PC-9 (cell line): ENCODE results near the gene EHMT1. TPM values are rescaled to one million over a fixed set of nuclear protein-coding genes. Genes with fewer than 3 reads are reported as not detected.

Experiments
- BruUV-seq: library from RNA; stranded (reverse); fragments of 400-500 nt; replicated peaks from 2 replicates; lab custom pipeline; 2021; lab: Mats Ljungman, UMichigan
- CTCF ChIA-PET: fragments of 300-600 bp; sonication (Branson Sonifier 250); formaldehyde crosslinking; loops from one replicate; lab custom pipeline; 2022; ENCODE audit warnings: antibody characterized with exemption; lab: Charles Lee
- POLR2A ChIA-PET: fragments of 300-600 bp; sonication (Branson Sonifier 250); formaldehyde crosslinking; loops from one replicate; lab custom pipeline; 2022; ENCODE audit warnings: antibody characterized with exemption; ENCODE audit not compliant: unreplicated experiment; lab: Charles Lee
- DNase-seq, 2 experiments: peaks; one replicate each; pipeline versions ENCODE4 v3.0.0 to v3.0.0-alpha.2; 2015 to 2022; ENCODE audit warnings: mixed read lengths in 1 of 2
- H2AFZ ChIP-seq: fragments of 200-600 bp; sonication (generic); 2 replicates; pipeline ENCODE4 v1.8.1; 2017; ENCODE audit warnings: antibody characterized with exemption
- H3F3A ChIP-seq: fragments of 200-600 bp; sonication (generic); 2 replicates; pipeline ENCODE4 v1.8.1; 2017; ENCODE audit warnings: antibody characterized with exemption, mild to moderate bottlenecking, low read depth; ENCODE audit not compliant: insufficient read depth
- H3K27ac ChIP-seq: fragments of 200-600 bp; sonication (generic); 2 replicates; pipeline ENCODE4 v1.6.1; 2016; ENCODE audit warnings: mixed run types
- H3K27me3 ChIP-seq: fragments of 200-600 bp; sonication (generic); 2 replicates; pipeline ENCODE4 v1.6.1; 2016; ENCODE audit warnings: low read depth, mixed run types; ENCODE audit not compliant: insufficient read depth
- H3K36me3 ChIP-seq: fragments of 200-600 bp; sonication (generic); 2 replicates; pipeline ENCODE4 v1.6.1; 2016; ENCODE audit warnings: low read depth, mixed run types
- H3K4me1 ChIP-seq: fragments of 200-600 bp; sonication (generic); replicated peaks from 2 replicates; pipeline ENCODE4 v1.6.1; 2016; ENCODE audit warnings: mixed run types; ENCODE audit not compliant: insufficient read depth
- H3K4me2 ChIP-seq: fragments of 200-600 bp; sonication (generic); 2 replicates; pipeline ENCODE4 v1.6.1; 2017; ENCODE audit warnings: mixed run types
- H3K4me3 ChIP-seq: fragments of 200-600 bp; sonication (generic); 2 replicates; pipeline ENCODE4 v1.6.1; 2016; ENCODE audit warnings: mixed run types
- H3K79me2 ChIP-seq: fragments of 200-600 bp; sonication (generic); 2 replicates; pipeline ENCODE4 v1.6.1; 2017; ENCODE audit warnings: low read depth, mixed run types
- H3K9me2 ChIP-seq: fragments of 200-600 bp; sonication (generic); 2 replicates; pipeline ENCODE4 v1.8.1; 2017; ENCODE audit warnings: mild to moderate bottlenecking; ENCODE audit not compliant: insufficient read depth
- H3K9me3 ChIP-seq: fragments of 200-600 bp; sonication (generic); 2 replicates; pipeline ENCODE4 v1.8.1; 2016; ENCODE audit warnings: low read depth; ENCODE audit not compliant: insufficient read depth
- H4K20me1 ChIP-seq: fragments of 200-600 bp; sonication (generic); 2 replicates; pipeline ENCODE4 v1.8.1; 2017; ENCODE audit not compliant: insufficient read depth
- EZH2 ChIP-seq: fragments of 200-600 bp; sonication (generic); IDR thresholded peaks from 2 replicates; pipeline ENCODE4 v1.8.0; 2017; ENCODE audit warnings: antibody characterized with exemption, low read depth
- intact Hi-C: fragments of 100-400 bp; cut with micrococcal nuclease; formaldehyde crosslinking; loops from one replicate; pipeline ENCODE4 v1.10.0; 2022; ENCODE audit not compliant: unreplicated experiment
- total RNA-seq: library from RNA; stranded (reverse); gene quantifications from 2 replicates; pipeline ENCODE4 v1.2.3, GENCODE V29; 2021
- TF ChIP-seq, protein P1 (sequence below): fragments of 200-600 bp; sonication (generic); conservative IDR thresholded peaks from 2 replicates; pipeline ENCODE4 v1.6.1; 2017; ENCODE audit warnings: mixed run types, antibody characterized with exemption, mild to moderate bottlenecking, moderate library complexity

EHMT1 gene
- total RNA-seq, 1 experiment from 2014 or later: 116 TPM

DNA sequence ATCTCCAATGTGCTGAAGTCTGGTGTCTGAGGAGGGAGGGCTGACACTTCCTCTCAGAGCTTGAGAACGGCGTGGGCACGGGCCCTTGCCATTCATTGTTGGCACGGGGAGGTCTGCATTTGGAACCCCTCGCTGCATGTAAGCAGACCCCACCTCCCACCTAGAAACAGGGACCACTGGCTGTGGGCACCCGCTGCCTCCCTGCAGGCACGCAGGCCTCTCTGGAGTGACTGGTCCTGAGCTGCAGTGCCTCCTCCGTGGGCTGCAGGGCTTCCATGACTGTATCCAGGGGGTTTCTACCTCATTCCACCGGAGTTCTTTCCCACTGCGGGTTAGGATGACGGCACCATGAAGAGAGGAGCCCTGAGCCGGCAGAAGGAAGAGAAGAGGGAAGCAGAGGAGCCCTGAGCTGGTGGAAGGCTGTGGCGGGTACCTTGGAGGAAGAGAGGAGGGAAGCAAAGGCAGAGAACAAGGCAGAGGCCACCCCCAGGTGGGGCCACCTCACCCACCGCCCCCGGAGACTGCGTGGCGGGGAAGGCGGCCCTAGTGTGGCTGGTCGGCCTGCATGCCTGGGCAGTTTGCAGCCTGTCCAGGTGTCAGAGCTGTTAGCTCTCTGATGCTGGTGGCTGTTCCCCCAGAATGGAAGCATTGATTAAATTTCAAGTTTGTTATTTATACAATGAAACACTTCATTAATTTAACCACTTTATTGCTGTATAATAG, 183.9 kb downstream of the EHMT1 start:
- Histone ChIP-seq H3F3A (peaks cover 8% of the 10 kb centered on the region; the same call in 1 of the 2 replicates), H3K9me2 (no peaks in the 10 kb centered on the region), H2AFZ (no peak overlapping the region), H3K27me3 (no peaks in the 10 kb centered on the region), H3K4me2 (no peak overlapping the region), H3K4me1 (no peaks in the 10 kb centered on the region), H3K4me3 (no peak overlapping the region), H3K36me3 (no peaks in the 10 kb centered on the region), H4K20me1 (peaks cover 9% of the 10 kb centered on the region; the same call in 1 of the 2 replicates), H3K9me3 (no peaks in the 10 kb centered on the region), H3K79me2 (no peaks in the 10 kb centered on the region), H3K27ac (no peak overlapping the region)
- DNase-seq: no peak
- intact Hi-C loops: no loop called here
- POLR2A ChIA-PET: no interaction called here
- BruUV-seq: no TSS peak
- CTCF ChIA-PET: no interaction called here
- TF ChIP-seq, protein P1, sequence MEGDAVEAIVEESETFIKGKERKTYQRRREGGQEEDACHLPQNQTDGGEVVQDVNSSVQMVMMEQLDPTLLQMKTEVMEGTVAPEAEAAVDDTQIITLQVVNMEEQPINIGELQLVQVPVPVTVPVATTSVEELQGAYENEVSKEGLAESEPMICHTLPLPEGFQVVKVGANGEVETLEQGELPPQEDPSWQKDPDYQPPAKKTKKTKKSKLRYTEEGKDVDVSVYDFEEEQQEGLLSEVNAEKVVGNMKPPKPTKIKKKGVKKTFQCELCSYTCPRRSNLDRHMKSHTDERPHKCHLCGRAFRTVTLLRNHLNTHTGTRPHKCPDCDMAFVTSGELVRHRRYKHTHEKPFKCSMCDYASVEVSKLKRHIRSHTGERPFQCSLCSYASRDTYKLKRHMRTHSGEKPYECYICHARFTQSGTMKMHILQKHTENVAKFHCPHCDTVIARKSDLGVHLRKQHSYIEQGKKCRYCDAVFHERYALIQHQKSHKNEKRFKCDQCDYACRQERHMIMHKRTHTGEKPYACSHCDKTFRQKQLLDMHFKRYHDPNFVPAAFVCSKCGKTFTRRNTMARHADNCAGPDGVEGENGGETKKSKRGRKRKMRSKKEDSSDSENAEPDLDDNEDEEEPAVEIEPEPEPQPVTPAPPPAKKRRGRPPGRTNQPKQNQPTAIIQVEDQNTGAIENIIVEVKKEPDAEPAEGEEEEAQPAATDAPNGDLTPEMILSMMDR: no peak
- TF ChIP-seq EZH2: no peak

DNA sequence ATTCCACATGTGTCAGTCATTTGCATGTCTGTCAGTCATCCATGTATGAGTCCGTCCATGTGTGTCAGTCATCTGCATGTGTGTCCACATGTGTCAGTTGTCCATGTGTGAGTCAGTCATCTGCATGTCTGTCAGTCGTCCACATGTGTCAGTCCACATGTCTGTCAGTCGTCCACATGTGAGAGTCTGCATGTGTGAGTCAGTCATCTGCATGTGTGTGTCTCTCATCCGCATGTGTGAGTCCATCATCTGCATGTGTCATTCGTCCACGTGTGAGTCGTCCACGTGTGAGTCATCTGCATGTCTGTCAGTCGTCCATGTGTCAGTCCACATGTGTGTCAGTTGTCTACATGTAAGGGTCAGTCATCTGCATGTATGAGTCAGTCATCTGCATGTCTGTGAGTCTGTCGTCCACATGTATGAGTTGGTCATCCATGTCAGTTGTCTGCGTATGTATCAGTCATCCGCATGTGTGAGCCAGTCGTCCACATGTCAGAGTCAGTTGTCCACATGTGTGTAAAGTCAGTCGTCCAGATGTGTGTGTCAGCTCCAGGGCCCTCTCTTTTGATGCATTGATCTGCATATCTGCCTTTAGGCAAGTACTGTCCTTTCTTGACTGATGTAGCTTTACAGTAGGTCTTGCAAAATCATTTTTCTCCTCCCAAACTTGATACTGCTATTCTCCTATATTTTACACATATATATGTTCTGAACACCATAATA, 186.3 kb downstream of the EHMT1 start:
- peaks cover 9% of the 10 kb centered on the region; the same call in 1 of the 2 replicates for H4K20me1 ChIP-seq
- H3K4me1 ChIP-seq: no peaks in the 10 kb centered on the region
- no peaks in the 10 kb centered on the region for H3K79me2 ChIP-seq
- H3K4me2 ChIP-seq: no peak overlapping the region
- no peaks in the 10 kb centered on the region for H3K9me2 ChIP-seq
- ChIA-PET POLR2A (no interaction called here), CTCF (no interaction called here)
- DNase-seq: no peak
- no peaks in the 10 kb centered on the region for H3K36me3 ChIP-seq
- H3K4me3 ChIP-seq: no peak overlapping the region
- peaks cover 8% of the 10 kb centered on the region; the same call in 1 of the 2 replicates for H3F3A ChIP-seq
- intact Hi-C loops: no loop called here
- no peaks in the 10 kb centered on the region for H3K27me3 ChIP-seq
- H2AFZ ChIP-seq: no peak overlapping the region
- BruUV-seq: no TSS peak
- H3K27ac ChIP-seq: no peak overlapping the region
- TF ChIP-seq EZH2: no peak
- TF ChIP-seq, protein P1: no peak
- H3K9me3 ChIP-seq: no peaks in the 10 kb centered on the region

DNA sequence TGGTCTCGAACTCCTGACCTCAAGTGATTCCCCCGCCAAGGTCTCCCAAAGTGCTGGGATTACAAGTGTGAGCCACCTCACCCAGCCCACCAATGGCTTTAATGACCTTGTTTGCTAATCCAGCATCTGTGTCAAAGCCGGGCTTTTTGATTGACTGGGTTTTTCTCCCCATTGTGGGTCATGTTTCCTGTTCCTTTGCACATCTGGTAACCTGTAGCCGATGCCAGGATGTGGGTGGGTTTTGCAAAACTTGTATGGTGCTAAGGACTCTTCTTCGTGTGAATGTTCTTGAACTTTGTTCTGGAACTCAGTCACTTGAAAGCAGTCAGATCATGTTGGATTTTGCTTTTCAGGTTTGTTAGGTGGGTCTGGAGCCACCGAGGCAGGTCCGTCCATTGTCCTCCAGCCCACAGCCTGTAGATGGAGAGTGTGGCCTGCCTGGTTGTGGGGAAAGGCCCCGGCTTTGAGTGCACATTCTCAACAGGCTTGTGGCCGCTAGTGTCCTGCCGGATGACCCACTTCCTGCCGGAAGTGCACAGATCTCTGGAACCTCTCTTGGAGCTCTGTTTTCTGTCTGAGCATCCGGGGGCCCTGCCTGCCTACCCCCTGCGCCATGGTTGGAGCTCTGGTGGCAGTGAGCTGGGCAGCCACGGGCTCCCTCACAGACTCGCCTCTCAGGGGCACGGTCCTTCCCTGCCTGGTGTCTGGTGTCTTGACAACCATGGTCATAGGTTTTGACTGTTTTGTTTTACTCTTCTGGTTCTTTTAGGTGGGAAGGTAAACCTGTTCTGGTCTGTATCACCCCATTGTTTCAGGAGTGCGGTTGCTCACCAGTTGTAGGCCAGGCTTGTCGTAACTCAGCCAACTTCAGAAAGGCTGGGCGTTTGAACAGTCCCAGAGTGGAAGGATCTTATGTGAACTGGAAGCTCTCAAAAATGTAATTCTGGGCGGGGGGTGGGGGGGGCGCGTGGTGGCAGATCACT, 189.2 kb downstream of the EHMT1 start:
- CTCF ChIA-PET: no interaction called here
- POLR2A ChIA-PET: no interaction called here
- H3K36me3 ChIP-seq: no peaks in the 10 kb centered on the region
- no TSS peak for BruUV-seq
- no peak for DNase-seq
- no peak for TF ChIP-seq EZH2
- TF ChIP-seq, protein P1: no peak
- H3K9me3 ChIP-seq: no peaks in the 10 kb centered on the region
- intact Hi-C loops: no loop called here
- H3K9me2 ChIP-seq: no peaks in the 10 kb centered on the region
- H3F3A ChIP-seq: peaks cover 8% of the 10 kb centered on the region; the same call in 1 of the 2 replicates
- H4K20me1 ChIP-seq: peaks cover 9% of the 10 kb centered on the region
- H3K27ac ChIP-seq: no peak overlapping the region
- no peak overlapping the region for H3K4me2 ChIP-seq
- no peak overlapping the region for H3K4me3 ChIP-seq
- no peak overlapping the region for H2AFZ ChIP-seq
- no peaks in the 10 kb centered on the region for H3K79me2 ChIP-seq
- H3K27me3 ChIP-seq: no peaks in the 10 kb centered on the region
- no peaks in the 10 kb centered on the region for H3K4me1 ChIP-seq
